Hepatocyte (in vitro differentiated cells): ENCODE results near the gene SAP30BP.

Experiments
- EZH2 ChIP-seq: fragments of 200-600 bp; sonication (generic); IDR thresholded peaks from 2 replicates; pipeline ENCODE4 v1.6.1; 2016; ENCODE audit warnings: antibody characterized with exemption, mild to moderate bottlenecking, borderline replicate concordance
- EZH2phosphoT487 ChIP-seq: fragments of 200-600 bp; sonication (generic); IDR thresholded peaks from one replicate; pipeline ENCODE4 v1.6.1; 2018; ENCODE audit warnings: antibody characterized with exemption, mild to moderate bottlenecking, low read depth, moderate library complexity; ENCODE audit not compliant: unreplicated experiment, severe bottlenecking
- TF ChIP-seq, protein P1 (sequence below): fragments of 200-600 bp; sonication (generic); IDR thresholded peaks from 2 replicates; pipeline ENCODE4 v1.5.1; 2016; ENCODE audit warnings: antibody characterized with exemption, mild to moderate bottlenecking; ENCODE audit not compliant: poor library complexity

DNA sequence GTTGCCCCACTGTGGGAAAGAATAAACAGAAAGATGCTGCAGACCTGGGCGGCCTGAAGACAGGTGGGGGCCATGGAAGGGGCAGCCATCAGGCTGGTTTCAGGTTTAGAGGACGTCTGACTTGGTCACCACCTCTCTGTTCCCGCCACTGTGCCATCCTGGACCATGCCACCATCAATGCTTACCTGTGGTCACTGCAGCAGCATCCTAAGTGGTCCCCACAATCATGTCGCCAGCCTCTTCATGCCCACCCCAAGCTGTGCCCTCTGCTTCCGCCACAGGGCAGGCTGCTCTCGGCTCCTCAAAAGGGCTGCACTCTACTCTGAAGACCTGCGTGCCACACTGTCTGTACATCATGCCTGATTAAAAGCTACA lies 23.5 kb upstream of the SAP30BP start:
- TF ChIP-seq, protein P1, sequence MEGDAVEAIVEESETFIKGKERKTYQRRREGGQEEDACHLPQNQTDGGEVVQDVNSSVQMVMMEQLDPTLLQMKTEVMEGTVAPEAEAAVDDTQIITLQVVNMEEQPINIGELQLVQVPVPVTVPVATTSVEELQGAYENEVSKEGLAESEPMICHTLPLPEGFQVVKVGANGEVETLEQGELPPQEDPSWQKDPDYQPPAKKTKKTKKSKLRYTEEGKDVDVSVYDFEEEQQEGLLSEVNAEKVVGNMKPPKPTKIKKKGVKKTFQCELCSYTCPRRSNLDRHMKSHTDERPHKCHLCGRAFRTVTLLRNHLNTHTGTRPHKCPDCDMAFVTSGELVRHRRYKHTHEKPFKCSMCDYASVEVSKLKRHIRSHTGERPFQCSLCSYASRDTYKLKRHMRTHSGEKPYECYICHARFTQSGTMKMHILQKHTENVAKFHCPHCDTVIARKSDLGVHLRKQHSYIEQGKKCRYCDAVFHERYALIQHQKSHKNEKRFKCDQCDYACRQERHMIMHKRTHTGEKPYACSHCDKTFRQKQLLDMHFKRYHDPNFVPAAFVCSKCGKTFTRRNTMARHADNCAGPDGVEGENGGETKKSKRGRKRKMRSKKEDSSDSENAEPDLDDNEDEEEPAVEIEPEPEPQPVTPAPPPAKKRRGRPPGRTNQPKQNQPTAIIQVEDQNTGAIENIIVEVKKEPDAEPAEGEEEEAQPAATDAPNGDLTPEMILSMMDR = no peak
- TF ChIP-seq EZH2phosphoT487 (no peak), EZH2 (no peak)
